CD14-positive monocyte (primary cell): ENCODE measurements around the gene PCDHGC4. TPM values are rescaled to one million over a fixed set of nuclear protein-coding genes. Genes with fewer than 3 reads are reported as not detected.

Experiments used
- DNase-seq, 3 donors: peaks; one replicate each; pipeline ENCODE4 v3.0.0-alpha.2; 2011 to 2022
- H2AFZ ChIP-seq: 2 replicates; pipeline ENCODE4 v1.6.0; 2012; ENCODE audit warnings: mild to moderate bottlenecking, low read depth, low read length, inconsistent platforms; ENCODE audit not compliant: insufficient read depth, poor library complexity, severe bottlenecking
- H3K27ac ChIP-seq, 2 donors: 1 replicate in 1 of 2; 2 replicates in 1 of 2; pipeline ENCODE4 v1.5.1; 2012 to 2013; ENCODE audit warnings: low read length in 2 of 2, control low read depth in 1 of 2, inconsistent platforms in 1 of 2, low read depth in 1 of 2, mild to moderate bottlenecking in 1 of 2
- H3K27me3 ChIP-seq, 2 donors: one replicate each; pipeline versions ENCODE4 v1.6.0 to v1.6.1; 2011 to 2013; ENCODE audit warnings: low read length in 2 of 2; ENCODE audit not compliant: control insufficient read depth in 2 of 2, insufficient read depth in 2 of 2
- H3K36me3 ChIP-seq, 2 donors: replicated peaks in 1 of 2; 1 replicate in 1 of 2; 2 replicates in 1 of 2; pipeline versions ENCODE4 v1.5.1 to v1.6.1; 2012 to 2013; ENCODE audit warnings: low read length in 2 of 2, control low read depth in 1 of 2, inconsistent platforms in 1 of 2, mild to moderate bottlenecking in 1 of 2; ENCODE audit not compliant: insufficient read depth in 2 of 2, control insufficient read depth in 1 of 2
- H3K4me1 ChIP-seq, 2 donors: 1 replicate in 1 of 2; 2 replicates in 1 of 2; pipeline versions ENCODE4 v1.5.1 to v1.6.1; 2012 to 2013; ENCODE audit warnings: low read length in 2 of 2, control low read depth in 1 of 2, inconsistent platforms in 1 of 2, mild to moderate bottlenecking in 1 of 2, moderate library complexity in 1 of 2; ENCODE audit not compliant: insufficient read depth in 2 of 2, control insufficient read depth in 1 of 2
- H3K4me2 ChIP-seq: replicated peaks from 2 replicates; pipeline ENCODE3; 2012; ENCODE audit warnings: low read length, moderate library complexity, mild to moderate bottlenecking; ENCODE audit not compliant: poor library complexity, severe bottlenecking; ENCODE audit errors: extremely low read depth
- H3K4me3 ChIP-seq, 3 experiments: fragments of 200-600 bp in 1 of 3; sonication (generic) in 1 of 3; replicated peaks in 1 of 3; 1 replicate in 2 of 3; 2 replicates in 1 of 3; pipeline ENCODE4 v1.5.1; 2011 to 2013; ENCODE audit warnings: low read length in 3 of 3, mild to moderate bottlenecking in 3 of 3, control low read depth in 2 of 3, low read depth in 2 of 3, inconsistent platforms in 1 of 3, moderate library complexity in 1 of 3
- H3K79me2 ChIP-seq: 2 replicates; pipeline ENCODE4 v1.6.0; 2012; ENCODE audit warnings: mild to moderate bottlenecking, control low read depth, inconsistent platforms, low read length, moderate library complexity; ENCODE audit not compliant: insufficient read depth
- H3K9ac ChIP-seq: 2 replicates; pipeline ENCODE4 v1.6.0; 2017; ENCODE audit warnings: low read length, mild to moderate bottlenecking; ENCODE audit not compliant: insufficient read depth, poor library complexity, severe bottlenecking
- H3K9me3 ChIP-seq, 2 donors: replicated peaks in 1 of 2; 1 replicate in 1 of 2; 2 replicates in 1 of 2; pipeline versions ENCODE4 v1.5.1 to v1.6.1; 2012 to 2013; ENCODE audit warnings: low read length in 2 of 2, control low read depth in 1 of 2; ENCODE audit not compliant: control insufficient read depth in 1 of 2, insufficient read depth in 1 of 2
- H4K20me1 ChIP-seq: 2 replicates; pipeline ENCODE4 v1.6.0; 2012; ENCODE audit warnings: mild to moderate bottlenecking, low read length, control low read depth, moderate library complexity; ENCODE audit not compliant: insufficient read depth
- H3K27ac Mint-ChIP-seq, 7 donors: one replicate each; pipeline ENCODE4 v1.8.0; 2020; ENCODE audit warnings: mild to moderate bottlenecking in 7 of 7, mixed read lengths in 7 of 7, moderate library complexity in 6 of 7, inconsistent platforms in 2 of 7
- H3K27me3 Mint-ChIP-seq, 3 donors: one replicate each; pipeline ENCODE4 v1.8.0; 2021 to 2022; ENCODE audit warnings: low read depth in 3 of 3, mild to moderate bottlenecking in 3 of 3, mixed read lengths in 3 of 3, moderate library complexity in 3 of 3, inconsistent platforms in 1 of 3
- H3K36me3 Mint-ChIP-seq, 2 donors: one replicate each; pipeline ENCODE4 v1.8.0; 2020; ENCODE audit warnings: mixed read lengths in 2 of 2, inconsistent platforms in 1 of 2, mild to moderate bottlenecking in 1 of 2
- H3K4me1 Mint-ChIP-seq: one replicate; pipeline ENCODE4 v1.8.0; 2020; ENCODE audit warnings: mild to moderate bottlenecking, mixed read lengths
- H3K4me3 Mint-ChIP-seq, 2 donors: one replicate each; pipeline ENCODE4 v1.8.0; 2020; ENCODE audit warnings: mild to moderate bottlenecking in 2 of 2, mixed read lengths in 2 of 2, moderate library complexity in 1 of 2
- H3K9me3 Mint-ChIP-seq, 7 donors: one replicate each; pipeline ENCODE4 v1.8.0; 2020 to 2022; ENCODE audit warnings: mixed read lengths in 7 of 7, mild to moderate bottlenecking in 6 of 7, moderate library complexity in 6 of 7, inconsistent platforms in 2 of 7
- CTCF ChIP-seq: fragments of 200-600 bp; IDR thresholded peaks from one replicate; pipeline ENCODE4 v1.8.0; 2022; ENCODE audit warnings: antibody characterized with exemption, mild to moderate bottlenecking
- WGBS: methylation state at CpG from one replicate; pipeline ENCODE4 v1.1.5; 2013; ENCODE audit warnings: missing lambda C conversion rate; ENCODE audit not compliant: insufficient coverage; 5-methylcytosine and 5-hydroxymethylcytosine counted together
- intact Hi-C, 2 donors: fragments of 100-400 bp; cut with micrococcal nuclease; formaldehyde crosslinking; loops; one replicate each; pipeline versions ENCODE4 v1.15.0 to v1.15.1; 2023
- polyA minus RNA-seq: library from RNA; depleted of rRNA, polyadenylated mRNA; stranded (reverse); fragments of >200 nt; gene quantifications from 2 replicates; pipeline ENCODE4 v1.2.3, GENCODE V29; 2012
- polyA plus RNA-seq, 3 donors: library from polyadenylated mRNA; depleted of rRNA in 1 of 3; unstranded in 2 of 3; stranded (reverse) in 1 of 3; fragments of 300-500 nt in 2 of 3; fragments of >200 nt in 1 of 3; fragmentation: Illumina TruSeq in 2 of 3; gene quantifications; 1 replicate in 2 of 3; 2 replicates in 1 of 3; pipeline ENCODE4 v1.2.3, GENCODE V29; 2012 to 2021
- total RNA-seq, 12 experiments: library from RNA in 1 of 12; stranded (reverse) in 1 of 12; fragments of 120-200 nt in 1 of 12; gene quantifications; one replicate each; pipeline ENCODE4 v1.2.4 and lab custom pipeline; 2013 to 2026; ENCODE audit warnings: mixed read lengths in 6 of 12, inconsistent platforms in 1 of 12

PCDHGC4 gene
- total RNA-seq (2013), result not detected
- polyA plus RNA-seq, result not detected
- not detected in 2 replicates for polyA minus RNA-seq
- 0 to 2.0 (median 0) reads per million in 11 experiments for total RNA-seq (lab: John Stamatoyannopoulos, UW)

GRCh38 chr5:141484641-141485311, at the start of gene PCDHGC4:
PCDHGC4 (plus strand) TSS chr5:141485030; CDS start chr5:141485174, 144 bp downstream.
- H3K27ac Mint-ChIP-seq, result no peak within 1 kb of the TSS
- no peak within 1 kb of the TSS for H3K27ac ChIP-seq
- no peak within 1 kb of the TSS for H2AFZ ChIP-seq
- H4K20me1 ChIP-seq, result no peaks in the 10 kb centered on the region
- no peak for DNase-seq
- no peak within 1 kb of the TSS for H3K9ac ChIP-seq
- no peak within 1 kb of the TSS for H3K4me3 ChIP-seq
- H3K27me3 Mint-ChIP-seq, result peaks cover 53 to 76% (median 71%) of the 10 kb centered on the region in 3 donors
- H3K36me3 Mint-ChIP-seq, result no peaks in the 10 kb centered on the region
- no peaks in the 10 kb centered on the region for H3K36me3 ChIP-seq
- TF ChIP-seq CTCF, result no peak
- no peak within 1 kb of the TSS for H3K4me2 ChIP-seq
- H3K9me3 ChIP-seq, result peaks cover 0 to 15% of the 10 kb centered on the region in 2 donors
- WGBS, result 4% methylated on average over 24 of the region's 39 CpGs
- peaks cover 37 to 82% of the 10 kb centered on the region in 2 donors for H3K27me3 ChIP-seq
- H3K9me3 Mint-ChIP-seq, result peaks cover 0 to 12% (median 8%) of the 10 kb centered on the region in 7 donors
- peak within 1 kb of the TSS in 1 of 2 donors; percentile 76 for H3K4me3 Mint-ChIP-seq
- intact Hi-C loops, result no loop called here
- H3K4me1 ChIP-seq, result no peaks in the 10 kb centered on the region
- peaks cover 9% of the 10 kb centered on the region for H3K4me1 Mint-ChIP-seq
- H3K79me2 ChIP-seq, result no peaks in the 10 kb centered on the region

GRCh38 chr5:141437221-141437620, 47.6 kb upstream of the PCDHGC4 start:
- Histone ChIP-seq H3K9ac (no peak overlapping the region), H3K36me3 (no peaks in the 10 kb centered on the region), H3K27me3 (peaks cover 14 to 52% of the 10 kb centered on the region in 2 donors), H3K4me3 (no peak overlapping the region), H3K4me2 (no peak overlapping the region), H3K27ac (no peak overlapping the region), H3K4me1 (no peaks in the 10 kb centered on the region), H3K9me3 (peaks cover 22 to 28% of the 10 kb centered on the region in 2 donors), H3K79me2 (no peaks in the 10 kb centered on the region), H4K20me1 (no peaks in the 10 kb centered on the region), H2AFZ (no peak overlapping the region)
- Mint-ChIP-seq H3K4me1 (peaks cover under 1% of the 10 kb centered on the region), H3K36me3 (peaks cover 4 to 6% of the 10 kb centered on the region in 2 donors), H3K27me3 (peaks cover 16 to 42% (median 31%) of the 10 kb centered on the region in 3 donors), H3K27ac (no peak overlapping the region), H3K9me3 (peaks cover 7 to 54% (median 31%) of the 10 kb centered on the region in 7 donors), H3K4me3 (no peak overlapping the region)
- intact Hi-C loops, result no loop called here
- no peak for TF ChIP-seq CTCF
- DNase-seq, result no peak
- WGBS, result no CpG with 5 or more reads among the region's 2 CpGs
